GM12872 (cell line): ENCODE data around the gene YPEL3.
A peak's percentile ranks its signal among the peaks of the same experiment; 100 is the strongest.

Experiments
- TF ChIP-seq, protein P1 (sequence below): IDR thresholded peaks from 3 replicates; pipeline ENCODE4 v1.5.1; 2011; ENCODE audit warnings: low read depth, mild to moderate bottlenecking, low read length, moderate library complexity; ENCODE audit not compliant: insufficient read depth

The YPEL3 gene

DNA sequence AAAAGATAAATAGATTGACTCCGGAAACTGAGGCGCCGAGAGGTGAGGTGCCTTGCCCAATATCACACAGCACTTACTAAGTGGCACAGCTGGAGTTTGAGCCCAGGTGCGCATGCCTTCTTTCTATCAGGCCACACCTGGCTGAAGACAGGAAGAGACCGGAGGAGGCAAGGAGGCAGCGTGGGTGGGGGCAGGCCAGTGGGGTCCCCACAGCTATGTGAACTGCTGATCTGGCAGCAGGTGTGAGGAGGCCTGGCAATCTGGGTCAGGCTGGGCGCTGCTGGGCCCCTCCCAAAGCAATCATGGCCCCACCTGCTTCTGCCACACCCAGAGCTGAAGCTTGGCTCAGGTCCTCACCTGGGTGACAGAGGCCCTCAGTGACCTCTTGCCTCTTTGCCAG lies 19.2 kb upstream of the YPEL3 start:
- TF ChIP-seq, protein P1, sequence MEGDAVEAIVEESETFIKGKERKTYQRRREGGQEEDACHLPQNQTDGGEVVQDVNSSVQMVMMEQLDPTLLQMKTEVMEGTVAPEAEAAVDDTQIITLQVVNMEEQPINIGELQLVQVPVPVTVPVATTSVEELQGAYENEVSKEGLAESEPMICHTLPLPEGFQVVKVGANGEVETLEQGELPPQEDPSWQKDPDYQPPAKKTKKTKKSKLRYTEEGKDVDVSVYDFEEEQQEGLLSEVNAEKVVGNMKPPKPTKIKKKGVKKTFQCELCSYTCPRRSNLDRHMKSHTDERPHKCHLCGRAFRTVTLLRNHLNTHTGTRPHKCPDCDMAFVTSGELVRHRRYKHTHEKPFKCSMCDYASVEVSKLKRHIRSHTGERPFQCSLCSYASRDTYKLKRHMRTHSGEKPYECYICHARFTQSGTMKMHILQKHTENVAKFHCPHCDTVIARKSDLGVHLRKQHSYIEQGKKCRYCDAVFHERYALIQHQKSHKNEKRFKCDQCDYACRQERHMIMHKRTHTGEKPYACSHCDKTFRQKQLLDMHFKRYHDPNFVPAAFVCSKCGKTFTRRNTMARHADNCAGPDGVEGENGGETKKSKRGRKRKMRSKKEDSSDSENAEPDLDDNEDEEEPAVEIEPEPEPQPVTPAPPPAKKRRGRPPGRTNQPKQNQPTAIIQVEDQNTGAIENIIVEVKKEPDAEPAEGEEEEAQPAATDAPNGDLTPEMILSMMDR, result no peak

DNA sequence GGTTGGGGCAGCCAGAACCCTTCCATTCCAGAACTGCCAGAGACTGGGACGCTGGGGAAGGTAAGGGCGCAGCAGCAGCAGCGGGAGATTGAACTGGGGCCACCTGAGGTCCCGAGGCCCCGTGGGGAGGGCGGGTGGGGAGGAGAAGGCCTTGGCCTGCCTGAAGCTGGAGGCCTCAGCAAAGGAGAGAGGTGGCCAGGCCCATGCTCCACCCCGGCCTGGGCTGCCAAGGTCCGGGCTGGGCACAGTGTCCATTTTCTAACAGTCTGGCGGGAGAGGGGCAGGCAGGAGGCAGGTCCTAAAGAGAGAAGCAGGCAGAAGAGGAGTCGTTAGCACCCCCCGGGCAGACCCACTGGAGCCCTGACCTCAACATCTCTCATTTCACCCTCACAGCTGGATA lies 18.4 kb upstream of the YPEL3 start:
- TF ChIP-seq, protein P1, result no peak

DNA sequence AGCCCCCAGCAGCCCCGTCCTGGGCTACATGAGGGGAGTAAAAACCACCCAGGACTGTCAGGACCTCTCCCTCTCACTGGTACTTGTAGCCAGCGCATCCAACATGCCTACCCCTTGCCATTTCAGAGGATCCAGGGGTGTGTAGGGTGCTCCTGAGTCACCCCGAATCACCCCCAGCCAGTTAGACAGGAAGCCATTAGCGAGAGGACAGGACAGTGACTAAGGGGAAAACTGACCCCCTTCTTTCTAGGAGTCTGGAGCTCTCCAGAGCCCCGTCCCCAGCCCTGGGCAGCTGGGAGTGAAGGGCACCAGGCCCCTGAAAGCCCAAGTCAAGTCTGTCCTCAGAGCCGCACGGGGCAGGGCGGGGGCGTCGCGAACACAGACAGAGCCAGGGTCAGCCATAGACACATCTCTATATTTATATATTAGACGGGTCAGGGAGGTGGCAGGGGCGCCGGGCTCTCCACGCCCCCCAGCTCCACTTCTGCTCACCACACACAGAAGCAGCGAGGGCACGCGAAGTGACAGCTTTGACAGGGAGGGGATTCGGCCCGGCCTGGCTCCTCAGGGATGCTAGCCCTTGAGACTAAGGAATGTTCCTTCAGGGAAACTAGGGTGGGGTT lies 17.8 kb upstream of the YPEL3 start:
- TF ChIP-seq, protein P1, result no peak

DNA sequence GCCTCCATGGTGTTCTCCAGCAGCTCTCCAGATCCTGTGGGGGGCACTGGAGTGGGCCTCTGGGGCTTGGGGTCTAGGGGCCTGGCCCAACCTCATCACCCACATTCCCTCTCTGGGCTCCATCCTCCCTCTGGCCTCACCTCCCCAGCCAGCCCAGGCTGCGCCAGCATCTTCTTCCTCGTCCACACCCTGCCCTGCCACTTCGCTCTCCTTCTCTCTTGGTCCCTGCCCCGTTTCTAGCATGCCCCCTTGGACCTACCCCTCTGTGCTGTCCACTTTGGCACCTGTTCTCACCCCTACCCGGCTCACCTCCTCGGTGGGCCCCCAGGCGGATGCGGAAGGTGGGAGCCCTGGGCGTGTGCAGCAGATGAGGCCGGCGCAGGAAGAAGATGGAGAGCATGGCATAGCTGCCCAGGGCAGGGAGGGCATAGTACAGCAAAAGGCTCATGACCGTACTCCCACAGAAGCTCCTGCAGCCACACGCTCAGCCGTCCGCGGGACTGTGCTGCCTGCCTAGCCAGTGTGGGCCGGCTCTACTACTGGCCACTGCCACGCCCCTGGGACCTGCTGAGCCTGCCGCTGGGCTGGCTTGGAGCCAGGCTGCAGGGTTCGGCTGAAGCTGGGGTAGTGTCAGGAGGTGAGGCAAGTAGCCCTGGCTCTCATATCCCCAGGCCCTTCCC lies 17.2 kb upstream of the YPEL3 start, which contains the start of gene GDPD3:
Gene GDPD3, minus strand, starts transcription at position 507 of the 680 bp plus-strand sequence. Its CDS starts 59 bp downstream, at position 448.
- TF ChIP-seq, protein P1, result no peak

DNA sequence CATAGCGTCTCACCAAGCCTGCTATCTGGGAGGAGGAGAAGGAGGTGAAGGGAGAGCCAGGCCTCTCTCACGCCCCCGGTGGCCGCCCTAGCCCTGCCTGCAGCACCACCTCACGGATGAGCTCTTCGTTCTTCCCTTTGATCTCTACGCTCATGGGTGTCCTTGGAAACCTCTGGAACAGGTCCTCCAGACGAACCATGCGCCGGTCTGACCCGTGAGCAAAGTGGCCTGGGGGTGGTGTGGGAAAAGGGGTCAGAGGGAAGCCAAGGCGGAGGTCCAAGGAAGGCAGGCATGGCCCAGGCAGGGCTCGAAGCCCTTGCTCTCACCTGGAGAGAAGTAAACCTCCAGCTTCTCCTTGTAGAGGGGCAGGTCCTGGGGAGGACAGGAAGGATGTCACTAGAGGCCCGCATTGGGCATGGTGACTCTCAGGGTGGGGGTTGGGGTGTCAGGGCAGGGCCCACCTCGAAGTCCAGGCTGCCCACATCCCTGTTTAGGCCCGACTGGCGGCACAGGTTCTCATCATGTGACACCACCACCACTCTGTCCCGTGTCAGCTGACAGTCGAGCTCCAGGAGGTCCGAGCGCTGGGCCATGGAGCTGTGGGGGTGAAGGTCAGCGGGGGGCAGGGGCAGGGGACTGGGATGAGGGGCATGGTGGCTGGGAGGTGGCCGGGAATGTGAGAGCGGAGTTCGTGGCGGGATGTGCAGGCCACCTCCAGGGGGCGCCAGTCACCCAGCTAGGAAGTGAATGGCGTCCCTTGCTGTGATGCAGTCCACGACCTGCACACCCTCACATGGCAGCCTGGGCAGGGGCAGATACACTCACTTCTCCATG lies 16.4 kb upstream of the YPEL3 start:
- TF ChIP-seq, protein P1, result peak; percentile 87

DNA sequence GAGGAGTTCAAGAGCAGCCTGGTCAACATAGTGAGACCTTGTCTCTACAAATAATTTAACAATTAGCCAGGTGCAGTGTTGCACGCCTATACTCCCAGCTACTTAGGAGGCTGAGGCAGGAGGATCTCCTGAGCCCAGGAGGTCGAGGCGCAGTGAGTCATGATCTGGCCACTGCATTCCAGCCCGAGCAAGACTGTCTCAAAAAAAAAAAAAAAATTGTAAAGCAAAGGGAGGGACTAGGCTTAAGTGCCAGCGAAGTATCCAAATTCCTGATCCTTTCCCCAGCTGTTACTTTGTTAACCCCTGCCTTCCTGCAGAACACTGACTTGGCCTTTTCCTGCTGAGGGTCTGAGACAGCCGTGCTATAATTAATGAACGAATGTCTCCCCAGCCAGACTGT lies 14.6 kb upstream of the YPEL3 start:
- TF ChIP-seq, protein P1, result no peak
